ENCODE results near the gene PRDX2.

PRDX2 gene

GRCh38 chr19:12759686-12760085, 41.9 kb downstream of the PRDX2 start:
- H2AFZ ChIP-seq (ENCODE audit: low read length): no peak overlapping the region
- H3K9me2 ChIP-seq (replicated peaks; ENCODE audit: low read depth, low read length): no peaks in the 10 kb centered on the region
- H3K9ac ChIP-seq (ENCODE audit: low read depth, low read length, poor library complexity, severe bottlenecking): no peak overlapping the region
- TF ChIP-seq CTCF (conservative IDR thresholded peaks at IDR 0.05; ENCODE audit: low read length) (no peak), EZH2phosphoT487 (IDR thresholded peaks at IDR 0.05; ENCODE audit: borderline replicate concordance) (no peak)
- H3K36me3 ChIP-seq (ENCODE audit: insufficient read depth, low read length): no peaks in the 10 kb centered on the region
- H3K79me2 ChIP-seq (ENCODE audit: insufficient read depth, low read length): no peaks in the 10 kb centered on the region
- no peaks in the 10 kb centered on the region for H3F3A ChIP-seq (ENCODE audit: low read depth)
- no peak overlapping the region for H3K4me3 ChIP-seq (ENCODE audit: low read length, poor library complexity, severe bottlenecking)
- no peaks in the 10 kb centered on the region for H3K27me3 ChIP-seq (ENCODE audit: insufficient read depth, low read length, poor library complexity, severe bottlenecking)
- H3K9me3 ChIP-seq (ENCODE audit: insufficient read depth, low read depth, low read length): no peaks in the 10 kb centered on the region
- no peaks in the 10 kb centered on the region for H4K20me1 ChIP-seq (ENCODE audit: insufficient read depth, low read length, poor library complexity, severe bottlenecking)
- H3K4me1 ChIP-seq (ENCODE audit: insufficient read depth, low read length, poor library complexity, severe bottlenecking): no peaks in the 10 kb centered on the region
- H3K4me2 ChIP-seq (ENCODE audit: low read depth, low read length, poor library complexity, severe bottlenecking): no peak overlapping the region

GRCh38 chr19:12757544-12758274, 43.9 kb downstream of the PRDX2 start:
- Histone ChIP-seq H3K9me2 (replicated peaks; ENCODE audit: low read depth, low read length) (no peaks in the 10 kb centered on the region), H3K27me3 (ENCODE audit: insufficient read depth, low read length, poor library complexity, severe bottlenecking) (no peaks in the 10 kb centered on the region), H4K20me1 (ENCODE audit: insufficient read depth, low read length, poor library complexity, severe bottlenecking) (no peaks in the 10 kb centered on the region), H3K4me2 (ENCODE audit: low read depth, low read length, poor library complexity, severe bottlenecking) (no peak overlapping the region), H3K4me3 (ENCODE audit: low read length, poor library complexity, severe bottlenecking) (no peak overlapping the region), H3F3A (ENCODE audit: low read depth) (no peaks in the 10 kb centered on the region), H3K79me2 (ENCODE audit: insufficient read depth, low read length) (no peaks in the 10 kb centered on the region), H3K4me1 (ENCODE audit: insufficient read depth, low read length, poor library complexity, severe bottlenecking) (no peaks in the 10 kb centered on the region), H2AFZ (ENCODE audit: low read length) (no peak overlapping the region; the same call in 1 of the 2 replicates), H3K36me3 (ENCODE audit: insufficient read depth, low read length) (no peaks in the 10 kb centered on the region), H3K9me3 (ENCODE audit: insufficient read depth, low read depth, low read length) (no peaks in the 10 kb centered on the region), H3K9ac (ENCODE audit: low read depth, low read length, poor library complexity, severe bottlenecking) (no peak overlapping the region)
- TF ChIP-seq CTCF (conservative IDR thresholded peaks at IDR 0.05; ENCODE audit: low read length): peak; percentile 57
- no peak for TF ChIP-seq EZH2phosphoT487 (IDR thresholded peaks at IDR 0.05; ENCODE audit: borderline replicate concordance)

GRCh38 chr19:12756150-12756883, 45.3 kb downstream of the PRDX2 start:
- Histone ChIP-seq H3K9me2 (replicated peaks; ENCODE audit: low read depth, low read length) (no peaks in the 10 kb centered on the region), H3K9ac (ENCODE audit: low read depth, low read length, poor library complexity, severe bottlenecking) (no peak overlapping the region), H3K36me3 (ENCODE audit: insufficient read depth, low read length) (no peaks in the 10 kb centered on the region), H3K4me2 (ENCODE audit: low read depth, low read length, poor library complexity, severe bottlenecking) (no peak overlapping the region), H3K27me3 (ENCODE audit: insufficient read depth, low read length, poor library complexity, severe bottlenecking) (no peaks in the 10 kb centered on the region), H3K79me2 (ENCODE audit: insufficient read depth, low read length) (no peaks in the 10 kb centered on the region), H3F3A (ENCODE audit: low read depth) (no peaks in the 10 kb centered on the region), H3K9me3 (ENCODE audit: insufficient read depth, low read depth, low read length) (no peaks in the 10 kb centered on the region), H2AFZ (ENCODE audit: low read length) (no peak overlapping the region), H4K20me1 (ENCODE audit: insufficient read depth, low read length, poor library complexity, severe bottlenecking) (no peaks in the 10 kb centered on the region), H3K4me3 (ENCODE audit: low read length, poor library complexity, severe bottlenecking) (no peak overlapping the region), H3K4me1 (ENCODE audit: insufficient read depth, low read length, poor library complexity, severe bottlenecking) (no peaks in the 10 kb centered on the region)
- TF ChIP-seq CTCF (conservative IDR thresholded peaks at IDR 0.05; ENCODE audit: low read length): no peak
- no peak for TF ChIP-seq EZH2phosphoT487 (IDR thresholded peaks at IDR 0.05; ENCODE audit: borderline replicate concordance)
